Measurements from ENCODE around the gene MT1HL1. TPM values are rescaled to one million over a fixed set of nuclear protein-coding genes. Genes with fewer than 3 reads are reported as not detected.

Gene MT1HL1
- total and polyA plus RNA-seq, 7 experiments from 2014 or later = not detected

- ChIA-PET CTCF (no interaction called here), POLR2A (no interaction called here)
- Mint-ChIP-seq H3K9me3 (peaks cover 0 to 29% (median 9%) of the 10 kb centered on the region in 11 donors), H3K27ac (no peak overlapping the region), H3K36me3 (peaks cover 0 to 1% (median 0%) of the 10 kb centered on the region in 5 donors), H3K4me1 (peaks cover 0 to 3% (median 0%) of the 10 kb centered on the region in 7 donors), H3K27me3 (peaks cover 4 to 49% (median 38%) of the 10 kb centered on the region in 5 donors), H3K4me3 (no peak overlapping the region)
- DNase-seq = no peak
- Histone ChIP-seq H3K27me3 (ENCODE audit: control insufficient read depth in 2 of 2, insufficient read depth in 2 of 2, low read length in 2 of 2) (no peaks in the 10 kb centered on the region), H3K4me1 (ENCODE audit: control insufficient read depth in 2 of 2, insufficient read depth in 2 of 2, low read length in 2 of 2) (no peaks in the 10 kb centered on the region), H3K9me3 (ENCODE audit: control insufficient read depth in 2 of 3, low read length in 3 of 3) (no peaks in the 10 kb centered on the region), H3K27ac (ENCODE audit: low read depth, low read length) (no peak overlapping the region), H3K36me3 (ENCODE audit: control insufficient read depth in 2 of 3, insufficient read depth in 3 of 3, low read length in 3 of 3) (no peaks in the 10 kb centered on the region), H3K4me3 (ENCODE audit: low read length) (no peak overlapping the region)
- ATAC-seq = no peak
- intact Hi-C loops (cut with micrococcal nuclease) = no loop called here
Measured at GRCh38 chr1:236963920-236964319, 40.3 kb downstream of the MT1HL1 start.

GRCh38 chr1:236959112-236959511 is 45.1 kb downstream of the MT1HL1 start:
- Histone ChIP-seq H3K27ac (ENCODE audit: low read depth, low read length) (no peak overlapping the region), H3K4me1 (ENCODE audit: control insufficient read depth in 2 of 2, insufficient read depth in 2 of 2, low read length in 2 of 2) (no peaks in the 10 kb centered on the region), H3K4me3 (ENCODE audit: low read length) (no peak overlapping the region), H3K9me3 (ENCODE audit: control insufficient read depth in 2 of 3, low read length in 3 of 3) (no peaks in the 10 kb centered on the region), H3K27me3 (ENCODE audit: control insufficient read depth in 2 of 2, insufficient read depth in 2 of 2, low read length in 2 of 2) (no peaks in the 10 kb centered on the region), H3K36me3 (ENCODE audit: control insufficient read depth in 2 of 3, insufficient read depth in 3 of 3, low read length in 3 of 3) (no peaks in the 10 kb centered on the region)
- no peak overlapping the region for H3K27ac Mint-ChIP-seq
- H3K27me3 Mint-ChIP-seq = peaks cover 4 to 27% (median 21%) of the 10 kb centered on the region in 5 donors
- no peak for ATAC-seq
- ChIA-PET POLR2A (no interaction called here), CTCF (no interaction called here)
- H3K9me3 Mint-ChIP-seq = peaks cover 4 to 38% (median 11%) of the 10 kb centered on the region in 11 donors
- H3K36me3 Mint-ChIP-seq = peaks cover 0 to 11% (median 0%) of the 10 kb centered on the region in 5 donors
- intact Hi-C loops (cut with micrococcal nuclease) = no loop called here
- DNase-seq = no peak
- H3K4me3 Mint-ChIP-seq = no peak overlapping the region
- H3K4me1 Mint-ChIP-seq = peaks cover 0 to 3% (median 0%) of the 10 kb centered on the region in 7 donors

DNA sequence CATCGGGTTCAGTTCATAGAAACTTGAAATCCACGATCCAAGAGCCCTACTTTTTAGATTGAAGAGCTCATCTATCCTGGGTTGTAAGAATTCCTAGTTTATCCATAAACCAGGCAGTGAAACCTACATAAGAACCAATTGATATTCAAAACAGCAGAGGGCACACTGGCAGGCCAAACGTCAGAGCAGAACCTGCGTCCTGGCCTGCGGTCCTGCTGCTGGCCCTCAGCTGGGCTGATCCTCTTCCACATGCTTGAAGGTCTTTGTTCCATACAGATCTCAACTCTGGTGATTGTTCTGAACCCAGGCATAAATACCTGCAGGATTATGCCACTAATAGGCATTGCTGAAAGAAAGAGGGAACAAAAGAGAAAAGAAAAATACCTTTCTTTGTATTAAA is 47.0 kb downstream of the MT1HL1 start:
- Histone ChIP-seq H3K4me3 (ENCODE audit: low read length) (no peak overlapping the region), H3K27ac (ENCODE audit: low read depth, low read length) (no peak overlapping the region), H3K4me1 (ENCODE audit: control insufficient read depth in 2 of 2, insufficient read depth in 2 of 2, low read length in 2 of 2) (no peaks in the 10 kb centered on the region), H3K27me3 (ENCODE audit: control insufficient read depth in 2 of 2, insufficient read depth in 2 of 2, low read length in 2 of 2) (no peaks in the 10 kb centered on the region), H3K9me3 (ENCODE audit: control insufficient read depth in 2 of 3, low read length in 3 of 3) (no peaks in the 10 kb centered on the region), H3K36me3 (ENCODE audit: control insufficient read depth in 2 of 3, insufficient read depth in 3 of 3, low read length in 3 of 3) (no peaks in the 10 kb centered on the region)
- no peak overlapping the region for H3K27ac Mint-ChIP-seq
- no peak overlapping the region for H3K4me3 Mint-ChIP-seq
- ChIA-PET POLR2A (no interaction called here), CTCF (no interaction called here)
- intact Hi-C loops (cut with micrococcal nuclease) = no loop called here
- peaks cover 0 to 11% (median 0%) of the 10 kb centered on the region in 5 donors for H3K36me3 Mint-ChIP-seq
- peaks cover 0 to 3% (median 0%) of the 10 kb centered on the region in 7 donors for H3K4me1 Mint-ChIP-seq
- peaks cover 5 to 30% (median 11%) of the 10 kb centered on the region in 11 donors for H3K9me3 Mint-ChIP-seq
- ATAC-seq (no peak), DNase-seq (no peak)
- H3K27me3 Mint-ChIP-seq = peaks cover 4 to 34% (median 20%) of the 10 kb centered on the region in 5 donors

Other genes with a start within 250 kb of the MT1HL1 start
- 10 to 100 TPM; 42.9 to 78.8 (median 49.4) TPM for gene MTR, start 209.1 kb downstream of the MT1HL1 start, total RNA-seq
- 10 to 100 TPM; 19.8 to 23.0 TPM for gene MTR, start 209.1 kb downstream of the MT1HL1 start, polyA plus RNA-seq
- under 1 TPM in 1 of 5 experiments, not detected in 4; 0.05 TPM for gene RYR2, start 37.7 kb upstream of the MT1HL1 start, total RNA-seq
- gene RYR2, start 37.7 kb upstream of the MT1HL1 start, polyA plus RNA-seq = not detected